SIG-M5 treated with dmso at 0.1 percent for 504 hours (cell line): ENCODE data around the gene KCND3.
A peak's percentile ranks its signal among the peaks of the same experiment; 100 is the strongest.

Experiments used
- DNase-seq: peaks from one replicate; lab custom pipeline; 2025; ENCODE audit not compliant: unreplicated experiment; lab: John Stamatoyannopoulos, UW

Gene KCND3

GRCh38 chr1:111786669-111787207, 202.7 kb downstream of the KCND3 start:
- no peak for DNase-seq

GRCh38 chr1:111784273-111784901, 205.1 kb downstream of the KCND3 start:
- DNase-seq = no peak

GRCh38 chr1:111779546-111779945, 209.9 kb downstream of the KCND3 start:
- DNase-seq = no peak

GRCh38 chr1:111778541-111779051, 210.9 kb downstream of the KCND3 start:
- no peak for DNase-seq

- no peak for DNase-seq
Measured at GRCh38 chr1:111778066-111778465, 211.4 kb downstream of the KCND3 start.

GRCh38 chr1:111777301-111777700, 212.2 kb downstream of the KCND3 start:
- DNase-seq = no peak

GRCh38 chr1:111776861-111777260, 212.6 kb downstream of the KCND3 start:
- DNase-seq = no peak

GRCh38 chr1:111776391-111776790, 213.1 kb downstream of the KCND3 start:
- no peak for DNase-seq

GRCh38 chr1:111775966-111776365, 213.5 kb downstream of the KCND3 start:
- DNase-seq = no peak

GRCh38 chr1:111770916-111771315, 218.6 kb downstream of the KCND3 start:
- DNase-seq = no peak

- peak; percentile 72 for DNase-seq
Measured at GRCh38 chr1:111769517-111770146, 219.8 kb downstream of the KCND3 start.

- DNase-seq = no peak
Measured at GRCh38 chr1:111768625-111769024, 220.8 kb downstream of the KCND3 start.

- DNase-seq = no peak
Measured at GRCh38 chr1:111768023-111768422, 221.4 kb downstream of the KCND3 start.

GRCh38 chr1:111762332-111762731, 227.1 kb downstream of the KCND3 start:
- no peak for DNase-seq

- DNase-seq = no peak
Measured at GRCh38 chr1:111761717-111762116, 227.8 kb downstream of the KCND3 start.

- DNase-seq = peak; percentile 41
Measured at GRCh38 chr1:111758373-111758772, 231.1 kb downstream of the KCND3 start.

- no peak for DNase-seq
Measured at GRCh38 chr1:111756124-111756513, 233.3 kb downstream of the KCND3 start.

- DNase-seq = peak; percentile 93
Measured at GRCh38 chr1:111755331-111756123, 233.9 kb downstream of the KCND3 start, which contains the start of gene DDX20. TSS of gene DDX20 (plus strand) at chr1:111755901. CDS start at chr1:111755925, 24 bp downstream.

- DNase-seq = no peak
Measured at GRCh38 chr1:111754984-111755330, 234.5 kb downstream of the KCND3 start.

- DNase-seq = no peak
Measured at GRCh38 chr1:111751906-111752575, 237.4 kb downstream of the KCND3 start.

GRCh38 chr1:111750856-111751255, 238.6 kb downstream of the KCND3 start:
- DNase-seq = no peak
